Heart left ventricle (tissue), 13 donors: Measurements from ENCODE around the gene GUCD1.
"Not testable (repeated sequence)": the region's sequence is repeated elsewhere in the genome, so short reads cannot be mapped to it uniquely, and the experiment has no call there.

ENCODE experiments used
- POLR2A ChIP-seq, 2 donors: fragments of 450-650 bp; IDR thresholded peaks; one replicate each; pipeline ENCODE4 v1.6.1; 2017; ENCODE audit warnings: antibody characterized with exemption in 2 of 2, mild to moderate bottlenecking in 2 of 2, moderate library complexity in 2 of 2
- TF ChIP-seq, protein P1 (sequence below), 12 donors: fragments of 200-600 bp; sonication (generic) in 4 of 12; IDR thresholded peaks; one replicate each; pipeline versions ENCODE4 v1.5.0 to v1.8.0; 2018 to 2022; ENCODE audit warnings: antibody characterized with exemption in 12 of 12, mild to moderate bottlenecking in 5 of 12
- donor health status: ischemic (EF 13 %, LVEDD 7.1; RV severe dilation, severe dysfunction).
- donor health status: DM: no; HTN: yes; CAD: no.
- donor health status: DM: no; HTN: no; CAD: no.
- donor health status: ischemic (EF 25% LVEDD 6.9; RV normal size, moderate dysfunction).
- donor health status: ischemic (EF 25% LVEDD 5.7; RV mildly dilated, moderate dysfunction).
- donor health status: ischemic (EF 35%, LVEDD 5.7; RV mildly dilated, moderate dysfunction).
- donor health status: nonischemic (EF 11% LVEDD 7.7; RV severe dilation, severe dysfunction).
- donor health status: DM: yes; HTN: yes; CAD: no.
- donor health status: PGD.
- donor health status: ischemic (EF 29% LVEDD 5.4; RV normal size, mild dysfunction).
- donor health status: nonischemic (EF 23%, LVEDD 6.1; RV moderate dilation, normal function).

DNA sequence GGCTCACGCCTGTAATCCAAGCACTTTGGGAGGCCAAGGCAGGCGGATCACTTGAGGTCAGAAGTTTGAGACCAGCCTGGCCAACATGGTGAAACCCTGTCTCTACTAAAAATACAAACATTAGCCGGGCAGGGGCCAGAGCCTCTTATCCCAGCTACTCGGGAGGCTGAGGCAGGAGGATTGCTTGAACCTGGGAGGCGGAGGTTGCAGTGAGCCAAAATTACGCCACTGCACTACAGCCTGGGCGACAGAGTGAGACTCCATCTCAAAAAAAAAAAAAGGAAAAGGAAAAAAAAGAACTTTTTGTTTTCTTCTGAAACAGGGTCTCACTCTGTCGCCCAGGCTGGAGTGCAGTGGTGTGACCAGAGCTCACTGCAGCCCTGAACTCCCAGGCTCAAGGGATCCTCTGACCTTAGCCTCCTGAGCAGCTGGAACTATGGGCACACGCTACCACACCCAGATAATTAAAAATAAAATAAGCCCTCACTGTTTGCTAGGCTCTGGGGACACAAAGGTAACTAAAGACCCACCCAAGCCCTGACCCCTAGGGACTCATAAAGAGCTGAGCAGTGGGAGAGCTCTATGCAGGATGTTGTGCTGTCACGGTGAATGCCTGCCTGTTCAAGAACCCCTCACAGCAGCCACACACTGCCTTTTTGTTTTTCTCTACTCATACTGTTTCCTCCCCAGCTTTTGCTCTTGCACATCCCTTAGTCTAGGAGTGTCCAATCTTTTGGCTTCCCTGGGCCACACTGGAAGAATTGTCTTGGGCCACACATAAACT, 2.2 kb downstream of the GUCD1 start:
- TF ChIP-seq, protein P1, sequence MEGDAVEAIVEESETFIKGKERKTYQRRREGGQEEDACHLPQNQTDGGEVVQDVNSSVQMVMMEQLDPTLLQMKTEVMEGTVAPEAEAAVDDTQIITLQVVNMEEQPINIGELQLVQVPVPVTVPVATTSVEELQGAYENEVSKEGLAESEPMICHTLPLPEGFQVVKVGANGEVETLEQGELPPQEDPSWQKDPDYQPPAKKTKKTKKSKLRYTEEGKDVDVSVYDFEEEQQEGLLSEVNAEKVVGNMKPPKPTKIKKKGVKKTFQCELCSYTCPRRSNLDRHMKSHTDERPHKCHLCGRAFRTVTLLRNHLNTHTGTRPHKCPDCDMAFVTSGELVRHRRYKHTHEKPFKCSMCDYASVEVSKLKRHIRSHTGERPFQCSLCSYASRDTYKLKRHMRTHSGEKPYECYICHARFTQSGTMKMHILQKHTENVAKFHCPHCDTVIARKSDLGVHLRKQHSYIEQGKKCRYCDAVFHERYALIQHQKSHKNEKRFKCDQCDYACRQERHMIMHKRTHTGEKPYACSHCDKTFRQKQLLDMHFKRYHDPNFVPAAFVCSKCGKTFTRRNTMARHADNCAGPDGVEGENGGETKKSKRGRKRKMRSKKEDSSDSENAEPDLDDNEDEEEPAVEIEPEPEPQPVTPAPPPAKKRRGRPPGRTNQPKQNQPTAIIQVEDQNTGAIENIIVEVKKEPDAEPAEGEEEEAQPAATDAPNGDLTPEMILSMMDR (IDR thresholded peaks at IDR 0.05): not testable (repeated sequence)
- TF ChIP-seq POLR2A (IDR thresholded peaks at IDR 0.05): not testable (repeated sequence)
